ENCODE data around the gene RAPGEF1.

DNA sequence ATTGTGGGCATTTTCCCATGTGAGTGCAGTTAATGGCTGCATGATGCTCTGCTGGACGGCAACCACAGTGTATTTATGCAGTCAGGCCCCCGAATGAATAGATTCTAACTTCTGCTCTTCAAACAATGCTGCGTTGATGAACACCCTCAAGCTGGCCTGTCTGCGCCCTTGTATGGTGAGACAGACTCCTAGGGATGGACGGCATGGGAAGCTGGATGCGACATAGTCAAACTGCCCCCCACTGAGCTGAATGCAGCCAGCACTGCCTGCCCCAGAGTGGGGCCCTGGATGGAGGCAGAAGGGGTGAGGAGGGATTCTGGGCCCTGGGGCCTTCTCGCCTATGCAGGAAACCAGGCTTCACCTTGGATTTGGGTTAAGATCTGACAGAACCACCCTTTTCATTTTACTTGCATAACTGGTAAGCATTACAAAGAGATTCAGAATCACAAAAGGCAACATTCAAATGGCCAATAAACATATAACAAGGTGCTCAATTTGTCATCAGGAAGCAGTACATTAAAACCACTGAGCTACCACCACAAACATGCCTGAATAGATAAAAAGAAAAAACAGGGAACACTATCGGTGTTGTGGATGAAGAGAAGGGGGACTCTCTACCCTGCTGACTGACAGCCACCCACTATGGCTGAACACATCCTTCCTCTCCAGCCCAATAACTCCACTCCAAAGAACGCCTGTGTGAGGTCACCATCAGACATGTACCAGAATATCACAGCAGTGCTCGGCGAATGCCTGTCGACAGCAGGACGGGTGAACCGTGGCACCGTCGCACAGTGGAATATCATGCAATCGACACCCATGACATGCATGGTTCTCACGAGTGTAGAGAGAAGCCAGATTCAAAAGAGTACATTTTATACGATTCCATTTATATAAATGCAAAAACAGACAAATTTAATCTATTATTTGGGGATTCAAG, 79.1 kb downstream of the RAPGEF1 start:
- TF ChIP-seq EP300 (IDR thresholded peaks at IDR 0.05): no peak
- TF ChIP-seq, protein P1, sequence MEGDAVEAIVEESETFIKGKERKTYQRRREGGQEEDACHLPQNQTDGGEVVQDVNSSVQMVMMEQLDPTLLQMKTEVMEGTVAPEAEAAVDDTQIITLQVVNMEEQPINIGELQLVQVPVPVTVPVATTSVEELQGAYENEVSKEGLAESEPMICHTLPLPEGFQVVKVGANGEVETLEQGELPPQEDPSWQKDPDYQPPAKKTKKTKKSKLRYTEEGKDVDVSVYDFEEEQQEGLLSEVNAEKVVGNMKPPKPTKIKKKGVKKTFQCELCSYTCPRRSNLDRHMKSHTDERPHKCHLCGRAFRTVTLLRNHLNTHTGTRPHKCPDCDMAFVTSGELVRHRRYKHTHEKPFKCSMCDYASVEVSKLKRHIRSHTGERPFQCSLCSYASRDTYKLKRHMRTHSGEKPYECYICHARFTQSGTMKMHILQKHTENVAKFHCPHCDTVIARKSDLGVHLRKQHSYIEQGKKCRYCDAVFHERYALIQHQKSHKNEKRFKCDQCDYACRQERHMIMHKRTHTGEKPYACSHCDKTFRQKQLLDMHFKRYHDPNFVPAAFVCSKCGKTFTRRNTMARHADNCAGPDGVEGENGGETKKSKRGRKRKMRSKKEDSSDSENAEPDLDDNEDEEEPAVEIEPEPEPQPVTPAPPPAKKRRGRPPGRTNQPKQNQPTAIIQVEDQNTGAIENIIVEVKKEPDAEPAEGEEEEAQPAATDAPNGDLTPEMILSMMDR (IDR thresholded peaks at IDR 0.05): no peak
- TF ChIP-seq, protein P2, sequence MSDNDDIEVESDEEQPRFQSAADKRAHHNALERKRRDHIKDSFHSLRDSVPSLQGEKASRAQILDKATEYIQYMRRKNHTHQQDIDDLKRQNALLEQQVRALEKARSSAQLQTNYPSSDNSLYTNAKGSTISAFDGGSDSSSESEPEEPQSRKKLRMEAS (IDR thresholded peaks at IDR 0.05): no peak
- TF ChIP-seq BHLHE40 (IDR thresholded peaks at IDR 0.05; ENCODE audit: low read depth, low read length): no peak
- TF ChIP-seq MAFK (IDR thresholded peaks at IDR 0.05; ENCODE audit: partially characterized antibody): no peak
- TF ChIP-seq POLR2A (IDR thresholded peaks at IDR 0.05; ENCODE audit: low read length): no peak
- TF ChIP-seq ESRRA (IDR thresholded peaks at IDR 0.05; ENCODE audit: borderline replicate concordance, low read length): no peak
- TF ChIP-seq RFX5 (IDR thresholded peaks at IDR 0.05): no peak
- no peak for TF ChIP-seq ZSCAN20 (CRISPR knock-in tag; IDR thresholded peaks at IDR 0.05)
- TF ChIP-seq CHD2 (IDR thresholded peaks at IDR 0.05; ENCODE audit: low read length, partially characterized antibody): no peak
